ENCODE results near the gene NR2F1-AS1. TPM values are rescaled to one million over a fixed set of nuclear protein-coding genes. Genes with fewer than 3 reads are reported as not detected.

The NR2F1-AS1 gene
- polyA plus RNA-seq, 3 donors, result not detected

- intact Hi-C loops (cut with micrococcal nuclease), result no loop called here
- WGBS (ENCODE audit: insufficient coverage), result no CpG with 5 or more reads among the region's 2 CpGs
- no peak overlapping the region for H3K4me3 Mint-ChIP-seq
These were observed 209.1 kb downstream of the NR2F1-AS1 start for GRCh38 chr5:93371893-93372292.

GRCh38 chr5:93364378-93364777, 216.6 kb downstream of the NR2F1-AS1 start:
- Mint-ChIP-seq H3K9me3 (peaks cover 0 to 7% (median 2%) of the 10 kb centered on the region in 7 donors), H3K36me3 (no peaks in the 10 kb centered on the region), H3K4me3 (no peak overlapping the region), H3K27ac (no peak overlapping the region), H3K27me3 (ENCODE audit: low read depth in 3 of 3) (peaks cover 0 to 2% (median 0%) of the 10 kb centered on the region in 3 donors), H3K4me1 (no peaks in the 10 kb centered on the region)
- H2AFZ ChIP-seq (ENCODE audit: insufficient read depth, low read depth, low read length, poor library complexity, severe bottlenecking), result no peak overlapping the region
- no peak overlapping the region for H3K4me2 ChIP-seq (replicated peaks; ENCODE audit: extremely low read depth, low read length, poor library complexity, severe bottlenecking)
- H3K9me3 ChIP-seq (replicated peaks in 1 of 2; ENCODE audit: control insufficient read depth in 1 of 2, insufficient read depth in 1 of 2, low read length in 2 of 2), result peaks cover 3 to 11% of the 10 kb centered on the region in 2 donors
- no peaks in the 10 kb centered on the region for H3K27me3 ChIP-seq (ENCODE audit: control insufficient read depth in 2 of 2, insufficient read depth in 2 of 2, low read length in 2 of 2)
- H3K9ac ChIP-seq (ENCODE audit: insufficient read depth, low read length, poor library complexity, severe bottlenecking), result no peak overlapping the region
- H3K27ac ChIP-seq (ENCODE audit: low read depth in 1 of 2, low read length in 2 of 2), result no peak overlapping the region
- TF ChIP-seq CTCF (IDR thresholded peaks at IDR 0.05), result no peak
- no peak overlapping the region for H3K4me3 ChIP-seq (replicated peaks in 1 of 3; ENCODE audit: low read depth in 2 of 3, low read length in 3 of 3)
- H3K36me3 ChIP-seq (replicated peaks in 1 of 2; ENCODE audit: control insufficient read depth in 1 of 2, insufficient read depth in 2 of 2, low read length in 2 of 2), result no peaks in the 10 kb centered on the region
- DNase-seq, result no peak
- H3K4me1 ChIP-seq (ENCODE audit: control insufficient read depth in 1 of 2, insufficient read depth in 2 of 2, low read length in 2 of 2), result no peaks in the 10 kb centered on the region
- H3K79me2 ChIP-seq (ENCODE audit: insufficient read depth, low read length), result no peaks in the 10 kb centered on the region
- WGBS (ENCODE audit: insufficient coverage), result no CpG with 5 or more reads among the region's 2 CpGs
- H4K20me1 ChIP-seq (ENCODE audit: insufficient read depth, low read length), result no peaks in the 10 kb centered on the region
- intact Hi-C loops (cut with micrococcal nuclease), result no loop called here

More at GRCh38 chr5:93371893-93372292, 209.1 kb downstream of the NR2F1-AS1 start:
- Mint-ChIP-seq H3K9me3 (peaks cover 5 to 13% (median 7%) of the 10 kb centered on the region in 7 donors), H3K27me3 (ENCODE audit: low read depth in 3 of 3) (no peaks in the 10 kb centered on the region), H3K36me3 (no peaks in the 10 kb centered on the region), H3K4me1 (no peaks in the 10 kb centered on the region), H3K27ac (no peak overlapping the region)
- TF ChIP-seq CTCF (IDR thresholded peaks at IDR 0.05), result no peak
- H3K9me3 ChIP-seq (replicated peaks in 1 of 2; ENCODE audit: control insufficient read depth in 1 of 2, insufficient read depth in 1 of 2, low read length in 2 of 2), result peaks cover 4 to 6% of the 10 kb centered on the region in 2 donors
- H2AFZ ChIP-seq (ENCODE audit: insufficient read depth, low read depth, low read length, poor library complexity, severe bottlenecking), result no peak overlapping the region
- H3K36me3 ChIP-seq (replicated peaks in 1 of 2; ENCODE audit: control insufficient read depth in 1 of 2, insufficient read depth in 2 of 2, low read length in 2 of 2), result no peaks in the 10 kb centered on the region
- no peak overlapping the region for H3K27ac ChIP-seq (ENCODE audit: low read depth in 1 of 2, low read length in 2 of 2)
- no peaks in the 10 kb centered on the region for H3K79me2 ChIP-seq (ENCODE audit: insufficient read depth, low read length)
- H3K9ac ChIP-seq (ENCODE audit: insufficient read depth, low read length, poor library complexity, severe bottlenecking), result no peak overlapping the region
- no peak overlapping the region for H3K4me2 ChIP-seq (replicated peaks; ENCODE audit: extremely low read depth, low read length, poor library complexity, severe bottlenecking)
- H3K27me3 ChIP-seq (ENCODE audit: control insufficient read depth in 2 of 2, insufficient read depth in 2 of 2, low read length in 2 of 2), result no peaks in the 10 kb centered on the region
- no peak overlapping the region for H3K4me3 ChIP-seq (replicated peaks in 1 of 3; ENCODE audit: low read depth in 2 of 3, low read length in 3 of 3)
- no peaks in the 10 kb centered on the region for H3K4me1 ChIP-seq (ENCODE audit: control insufficient read depth in 1 of 2, insufficient read depth in 2 of 2, low read length in 2 of 2)
- no peak for DNase-seq
- H4K20me1 ChIP-seq (ENCODE audit: insufficient read depth, low read length), result no peaks in the 10 kb centered on the region
